Retinal pigment epithelial cell (primary cell): ENCODE results near the gene SEMA3G.

Experiments used
- DNase-seq: peaks from one replicate; pipeline ENCODE4 v3.0.0-alpha.2; 2010; ENCODE audit warnings: low read depth
- H3K4me3 ChIP-seq: 2 replicates; pipeline ENCODE4 v1.5.1; 2011; ENCODE audit warnings: mild to moderate bottlenecking, low read length, control low read depth, moderate library complexity
- TF ChIP-seq, protein P1 (sequence below): conservative IDR thresholded peaks from 2 replicates; pipeline ENCODE4 v1.5.1; 2011; ENCODE audit warnings: low read depth, low read length, control low read depth, inconsistent platforms

SEMA3G gene

DNA sequence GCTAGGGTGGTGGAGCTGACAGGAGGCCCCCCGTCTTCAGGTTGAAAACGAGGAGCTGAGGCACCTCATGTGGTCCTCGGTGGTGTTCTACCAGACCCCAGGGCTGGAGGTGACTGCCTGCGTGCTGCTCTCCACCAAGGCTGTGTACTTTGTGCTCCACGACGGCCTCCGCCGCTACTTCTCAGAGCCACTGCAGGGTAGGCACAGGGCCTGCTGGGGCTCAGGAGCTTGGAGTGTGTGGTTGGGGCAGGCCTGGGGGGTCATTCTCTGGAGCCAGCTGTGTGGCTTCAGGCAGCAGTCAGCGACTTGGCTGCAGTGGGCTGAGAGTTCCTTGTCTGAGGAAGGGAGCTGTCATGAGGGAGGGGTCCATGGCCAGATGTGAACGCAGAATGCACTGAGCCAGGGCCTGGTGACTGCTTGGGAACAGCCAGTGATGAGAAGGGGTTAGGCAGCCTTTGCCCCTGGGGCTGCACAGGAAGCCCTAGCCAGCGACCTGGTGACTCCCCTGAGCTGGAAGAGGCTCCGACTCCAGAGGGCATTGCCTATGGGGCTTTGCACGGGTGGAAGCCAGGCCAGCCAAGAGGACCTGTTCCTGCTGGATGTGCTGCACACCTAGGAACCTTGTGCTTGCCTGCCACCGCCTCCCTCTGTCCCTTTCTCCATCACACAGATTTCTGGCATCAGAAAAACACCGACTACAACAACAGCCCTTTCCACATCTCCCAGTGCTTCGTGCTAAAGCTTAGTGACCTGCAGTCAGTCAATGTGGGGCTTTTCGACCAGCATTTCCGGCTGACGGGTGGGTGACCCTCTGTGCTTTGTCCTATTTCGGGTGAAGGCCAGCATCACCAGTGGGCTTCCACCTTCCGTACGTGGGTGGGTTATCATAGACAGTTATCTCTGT is 45.4 kb upstream of the SEMA3G start:
- TF ChIP-seq, protein P1, sequence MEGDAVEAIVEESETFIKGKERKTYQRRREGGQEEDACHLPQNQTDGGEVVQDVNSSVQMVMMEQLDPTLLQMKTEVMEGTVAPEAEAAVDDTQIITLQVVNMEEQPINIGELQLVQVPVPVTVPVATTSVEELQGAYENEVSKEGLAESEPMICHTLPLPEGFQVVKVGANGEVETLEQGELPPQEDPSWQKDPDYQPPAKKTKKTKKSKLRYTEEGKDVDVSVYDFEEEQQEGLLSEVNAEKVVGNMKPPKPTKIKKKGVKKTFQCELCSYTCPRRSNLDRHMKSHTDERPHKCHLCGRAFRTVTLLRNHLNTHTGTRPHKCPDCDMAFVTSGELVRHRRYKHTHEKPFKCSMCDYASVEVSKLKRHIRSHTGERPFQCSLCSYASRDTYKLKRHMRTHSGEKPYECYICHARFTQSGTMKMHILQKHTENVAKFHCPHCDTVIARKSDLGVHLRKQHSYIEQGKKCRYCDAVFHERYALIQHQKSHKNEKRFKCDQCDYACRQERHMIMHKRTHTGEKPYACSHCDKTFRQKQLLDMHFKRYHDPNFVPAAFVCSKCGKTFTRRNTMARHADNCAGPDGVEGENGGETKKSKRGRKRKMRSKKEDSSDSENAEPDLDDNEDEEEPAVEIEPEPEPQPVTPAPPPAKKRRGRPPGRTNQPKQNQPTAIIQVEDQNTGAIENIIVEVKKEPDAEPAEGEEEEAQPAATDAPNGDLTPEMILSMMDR, result no peak
- DNase-seq, result no peak
- no peak overlapping the region for H3K4me3 ChIP-seq

DNA sequence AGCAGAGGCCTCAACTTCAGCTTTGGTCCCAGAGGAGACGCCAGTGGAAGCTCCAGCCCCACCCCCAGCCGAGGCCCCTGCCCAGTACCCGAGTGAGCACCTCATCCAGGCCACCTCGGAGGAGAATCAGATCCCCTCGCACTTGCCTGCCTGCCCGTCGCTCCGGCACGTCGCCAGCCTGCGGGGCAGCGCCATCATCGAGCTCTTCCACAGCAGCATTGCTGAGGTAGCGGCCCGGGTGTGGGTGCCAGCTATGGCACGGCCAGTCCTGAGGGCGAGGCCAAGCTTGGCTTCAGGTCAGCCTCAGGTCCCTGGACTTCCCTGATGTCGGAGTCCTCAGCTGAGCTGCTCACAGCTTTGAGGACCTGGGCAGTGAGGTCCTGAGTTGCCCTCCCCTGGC is 44.5 kb upstream of the SEMA3G start:
- no peak overlapping the region for H3K4me3 ChIP-seq
- TF ChIP-seq, protein P1, result no peak
- no peak for DNase-seq

DNA sequence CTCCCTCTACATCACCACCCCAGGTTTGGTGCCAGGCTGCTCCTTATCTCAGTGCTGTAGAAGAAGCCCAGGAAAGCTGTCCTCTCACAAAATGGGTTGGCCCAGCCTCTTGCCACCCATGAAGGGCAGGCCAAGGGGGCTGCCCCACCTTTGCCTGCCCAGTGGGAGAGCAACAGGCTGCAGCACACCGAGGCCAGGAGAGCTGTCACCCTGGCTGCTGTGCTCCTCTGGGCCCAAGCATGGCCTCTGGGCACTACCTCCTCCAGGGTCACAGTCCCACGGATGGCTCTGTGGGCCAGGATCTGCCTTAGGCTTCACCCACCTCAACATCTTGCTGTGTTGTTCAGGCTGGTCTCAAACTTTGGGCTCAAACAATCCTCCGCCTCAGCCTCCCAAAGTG is 43.8 kb upstream of the SEMA3G start:
- no peak for DNase-seq
- TF ChIP-seq, protein P1, result no peak
- no peak overlapping the region for H3K4me3 ChIP-seq

DNA sequence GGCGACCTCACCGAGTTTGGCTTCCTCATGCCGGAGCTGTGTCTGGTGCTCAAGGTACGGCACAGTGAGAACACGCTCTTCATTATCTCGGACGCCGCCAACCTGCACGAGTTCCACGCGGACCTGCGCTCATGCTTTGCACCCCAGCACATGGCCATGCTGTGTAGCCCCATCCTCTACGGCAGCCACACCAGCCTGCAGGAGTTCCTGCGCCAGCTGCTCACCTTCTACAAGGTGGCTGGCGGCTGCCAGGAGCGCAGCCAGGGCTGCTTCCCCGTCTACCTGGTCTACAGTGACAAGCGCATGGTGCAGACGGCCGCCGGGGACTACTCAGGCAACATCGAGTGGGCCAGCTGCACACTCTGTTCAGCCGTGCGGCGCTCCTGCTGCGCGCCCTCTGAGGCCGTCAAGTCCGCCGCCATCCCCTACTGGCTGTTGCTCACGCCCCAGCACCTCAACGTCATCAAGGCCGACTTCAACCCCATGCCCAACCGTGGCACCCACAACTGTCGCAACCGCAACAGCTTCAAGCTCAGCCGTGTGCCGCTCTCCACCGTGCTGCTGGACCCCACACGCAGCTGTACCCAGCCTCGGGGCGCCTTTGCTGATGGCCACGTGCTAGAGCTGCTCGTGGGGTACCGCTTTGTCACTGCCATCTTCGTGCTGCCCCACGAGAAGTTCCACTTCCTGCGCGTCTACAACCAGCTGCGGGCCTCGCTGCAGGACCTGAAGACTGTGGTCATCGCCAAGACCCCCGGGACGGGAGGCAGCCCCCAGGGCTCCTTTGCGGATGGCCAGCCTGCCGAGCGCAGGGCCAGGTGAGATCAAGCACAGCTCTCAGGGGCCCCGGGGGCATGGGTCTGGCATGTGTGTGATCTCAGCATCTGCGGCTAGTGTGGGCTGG is 43.1 kb upstream of the SEMA3G start:
- H3K4me3 ChIP-seq, result no peak overlapping the region
- DNase-seq, result no peak
- TF ChIP-seq, protein P1, result no peak

DNA sequence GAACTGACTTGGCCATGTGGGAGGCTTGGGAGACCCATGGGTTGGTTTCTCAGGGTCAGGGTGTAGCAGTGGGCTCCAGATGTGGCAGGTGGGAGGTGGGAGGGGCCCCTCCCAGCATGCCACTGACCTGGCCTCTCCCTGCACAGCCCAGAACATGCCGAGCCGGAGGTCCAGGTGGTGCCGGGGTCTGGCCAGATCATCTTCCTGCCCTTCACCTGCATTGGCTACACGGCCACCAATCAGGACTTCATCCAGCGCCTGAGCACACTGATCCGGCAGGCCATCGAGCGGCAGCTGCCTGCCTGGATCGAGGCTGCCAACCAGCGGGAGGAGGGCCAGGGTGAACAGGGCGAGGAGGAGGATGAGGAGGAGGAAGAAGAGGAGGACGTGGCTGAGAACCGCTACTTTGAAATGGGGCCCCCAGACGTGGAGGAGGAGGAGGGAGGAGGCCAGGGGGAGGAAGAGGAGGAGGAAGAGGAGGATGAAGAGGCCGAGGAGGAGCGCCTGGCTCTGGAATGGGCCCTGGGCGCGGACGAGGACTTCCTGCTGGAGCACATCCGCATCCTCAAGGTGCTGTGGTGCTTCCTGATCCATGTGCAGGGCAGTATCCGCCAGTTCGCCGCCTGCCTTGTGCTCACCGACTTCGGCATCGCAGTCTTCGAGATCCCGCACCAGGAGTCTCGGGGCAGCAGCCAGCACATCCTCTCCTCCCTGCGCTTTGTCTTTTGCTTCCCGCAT is 42.3 kb upstream of the SEMA3G start:
- DNase-seq, result no peak
- H3K4me3 ChIP-seq, result no peak overlapping the region
- TF ChIP-seq, protein P1, result no peak

DNA sequence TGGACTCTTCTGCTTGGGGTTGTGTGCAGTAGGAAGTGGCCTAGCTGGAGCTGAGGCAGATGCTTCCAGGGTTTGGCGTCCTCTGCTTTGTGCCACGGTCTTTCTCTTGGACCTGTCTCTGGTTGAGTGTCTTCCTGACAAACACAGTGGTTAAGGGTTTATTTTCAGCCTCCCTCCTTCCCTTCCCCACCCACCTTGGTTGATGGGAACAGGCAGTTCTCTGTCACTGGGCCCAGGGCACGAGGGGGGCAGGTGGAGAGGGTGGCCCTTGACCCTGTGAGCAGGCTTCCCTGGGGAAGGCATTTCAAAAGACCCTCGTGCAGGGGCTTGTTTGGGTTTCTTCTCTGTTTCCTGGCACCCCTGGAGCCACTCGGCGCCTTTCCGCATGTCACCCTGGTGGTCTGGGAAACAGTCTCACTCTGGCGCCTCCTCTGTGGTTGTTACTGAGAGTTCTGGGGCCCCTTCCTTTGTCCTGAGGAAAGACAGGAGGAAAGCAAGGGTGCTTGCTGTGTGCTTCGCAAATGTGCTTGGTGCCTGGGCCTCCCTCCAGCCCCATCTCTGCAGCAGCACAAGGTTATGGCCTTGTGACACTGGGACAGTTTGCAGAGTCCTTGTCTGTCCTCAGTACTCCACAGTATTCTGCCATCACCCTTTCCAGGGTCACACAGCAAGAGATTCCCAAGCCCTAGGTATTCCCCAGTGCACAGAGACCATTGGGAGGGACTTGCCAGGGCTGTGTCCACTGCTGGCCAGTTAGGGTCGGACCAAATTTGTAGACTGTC is 40.0 kb upstream of the SEMA3G start:
- H3K4me3 ChIP-seq, result no peak overlapping the region
- no peak for DNase-seq
- TF ChIP-seq, protein P1, result no peak
